Renal pelvis (tissue), 12 donors: ENCODE measurements around the gene PNPLA7. TPM values are rescaled to one million over a fixed set of nuclear protein-coding genes. Genes with fewer than 3 reads are reported as not detected.
"Not testable (repeated sequence)": the region's sequence is repeated elsewhere in the genome, so short reads cannot be mapped to it uniquely, and the experiment has no call there.

ENCODE experiments used
- DNase-seq: peaks from one replicate; pipeline ENCODE4 v3.0.0-alpha.2; 2013
- long read RNA-seq, 16 experiments: transcript quantifications; one replicate each; lab custom pipeline, GENCODE V29; 2026
- polyA plus RNA-seq, 3 donors: library from polyadenylated mRNA; unstranded; fragments of 120-200 nt; gene quantifications; one replicate each; pipeline ENCODE4 v1.2.1, GENCODE V29; 2013; ENCODE audit not compliant: insufficient read length in 3 of 3

Gene PNPLA7
- 1 to 10 TPM; 2.0 to 4.0 (median 3.1) TPM for polyA plus RNA-seq
- long read RNA-seq, donor 1, partial matches to known transcripts = 286 of 286 reads
- long read RNA-seq, donor 1, other reads (novel, unspliced or antisense) = 0 of 286 reads
- long read RNA-seq, donor 2, partial matches to known transcripts = 9 of 16 reads
- long read RNA-seq, donor 2, other reads (novel, unspliced or antisense) = 7 of 16 reads
- long read RNA-seq, donor 3 = 0 reads
- long read RNA-seq, donor 4 = 0 reads
- long read RNA-seq, donor 5 = 0 reads
- long read RNA-seq, donor 6 = 0 reads
- long read RNA-seq, donor 7, partial matches to known transcripts = 130 of 130 reads
- long read RNA-seq, donor 7, other reads (novel, unspliced or antisense) = 0 of 130 reads
- long read RNA-seq, donor 8 = 0 reads
- long read RNA-seq, donor 9 = 0 reads
- long read RNA-seq, donor 10, partial matches to known transcripts = 55 of 184 reads
- long read RNA-seq, donor 10, other reads (novel, unspliced or antisense) = 129 of 184 reads
- long read RNA-seq, donor 11 = 0 reads
- long read RNA-seq, donor 12 = 0 reads
- long read RNA-seq, donor 13 = 0 reads
- long read RNA-seq, donor 14 = 0 reads
- long read RNA-seq, donor 15, partial matches to known transcripts = 391 of 391 reads
- long read RNA-seq, donor 15, other reads (novel, unspliced or antisense) = 0 of 391 reads
- long read RNA-seq, donor 16 = 0 reads

DNA sequence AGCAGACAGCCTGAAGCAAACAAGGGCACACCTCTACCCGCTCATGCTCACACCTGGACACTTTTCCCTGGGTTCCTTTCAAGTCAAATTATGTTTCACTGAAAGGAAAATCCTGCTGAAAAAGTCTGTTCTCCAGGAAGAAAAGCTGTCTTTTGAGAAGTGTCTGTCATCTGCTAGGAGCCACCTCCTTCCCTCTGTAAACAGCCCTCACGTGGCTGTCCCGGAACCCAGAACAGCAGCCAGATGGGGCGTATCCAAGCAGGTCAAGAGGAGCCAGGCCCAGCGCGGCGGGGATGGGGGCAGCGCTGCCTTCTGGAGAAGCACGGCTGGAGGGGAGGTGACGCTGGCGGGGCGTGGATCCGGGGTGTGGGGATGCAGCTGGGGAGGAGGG is at the start of gene PNPLA7:
Gene PNPLA7, minus strand, starts transcription at position 172 of the 391 bp plus-strand sequence. CDS start 205 bp downstream, outside the sequence.
- peak; percentile 86 for DNase-seq

DNA sequence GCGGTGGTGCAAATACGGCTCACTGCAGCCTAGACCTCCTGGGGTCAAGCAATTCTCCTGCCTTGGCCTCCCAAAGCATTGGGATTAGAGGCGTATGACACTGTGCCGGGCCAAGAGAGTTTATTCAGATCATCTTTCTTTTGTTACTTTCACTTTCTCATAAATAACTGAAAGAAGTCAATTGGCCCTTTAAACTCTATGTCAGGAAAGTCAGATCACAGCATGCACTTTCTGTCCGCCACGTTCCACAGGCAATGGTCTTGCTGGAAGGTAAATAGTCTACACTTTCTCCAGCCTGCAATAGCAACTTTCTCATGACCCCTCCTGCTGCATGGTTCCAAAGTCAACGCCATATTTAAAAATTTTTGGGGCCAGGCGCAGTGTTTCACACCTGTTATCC is 48.7 kb upstream of the PNPLA7 start:
- DNase-seq = no peak

DNA sequence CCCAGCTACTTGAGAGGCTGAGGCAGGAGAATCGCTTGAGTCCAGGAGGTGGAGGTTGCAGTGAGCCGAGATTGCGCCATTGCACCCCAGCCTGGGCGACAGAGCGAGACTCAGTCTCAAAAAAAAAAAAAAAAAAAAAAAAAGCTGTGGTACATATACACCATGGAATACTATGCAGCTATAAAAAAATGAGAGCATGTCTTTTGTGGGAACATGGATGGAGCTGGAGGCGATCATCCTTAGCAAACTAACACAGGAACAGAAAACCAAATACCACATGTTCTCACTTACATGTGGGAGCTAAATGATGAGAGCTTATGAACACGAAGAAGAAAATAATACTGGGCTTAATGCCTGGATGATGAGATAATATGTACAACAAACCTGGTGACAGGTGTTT is 46.4 kb upstream of the PNPLA7 start:
- DNase-seq = not testable (repeated sequence)

DNA sequence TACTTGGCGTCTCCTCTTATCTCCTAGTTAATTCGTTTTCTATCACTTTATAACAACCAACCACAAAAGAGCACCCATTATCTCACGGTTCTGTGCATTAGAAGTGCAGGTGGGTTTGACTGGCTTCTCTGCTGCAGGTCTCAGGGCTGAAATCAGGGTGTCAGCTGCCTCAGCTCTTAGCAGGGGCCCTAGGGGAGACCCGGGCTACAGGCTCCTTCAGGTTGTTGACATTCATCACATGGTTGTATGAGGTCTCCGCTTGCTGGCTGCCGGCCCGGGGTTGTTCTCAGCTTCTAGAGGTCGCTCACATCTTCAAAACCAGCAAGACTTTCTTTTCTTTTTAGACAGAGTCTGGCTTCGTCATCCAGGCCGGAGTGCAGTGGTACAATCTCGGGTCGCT is 43.0 kb upstream of the PNPLA7 start:
- DNase-seq = no peak

DNA sequence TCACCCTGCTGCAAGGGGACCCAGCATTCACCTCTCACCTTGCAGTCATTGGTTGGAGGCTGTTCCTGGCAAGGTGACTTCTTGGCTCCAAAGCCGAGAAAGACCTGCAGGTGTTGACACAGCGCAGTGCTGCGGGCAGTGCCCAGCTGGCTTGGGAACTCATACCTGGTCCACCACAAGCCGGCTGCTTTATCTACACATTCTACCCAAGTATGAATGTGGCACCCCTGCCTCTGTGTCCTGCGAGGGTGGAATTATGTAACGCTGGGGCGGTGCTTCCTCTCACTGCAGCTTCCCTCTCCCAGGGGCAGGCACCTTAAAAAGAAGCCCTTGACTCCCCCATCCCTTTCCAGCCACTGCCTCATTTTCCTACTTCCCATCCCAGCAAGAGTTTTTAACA is 42.6 kb upstream of the PNPLA7 start:
- no peak for DNase-seq

DNA sequence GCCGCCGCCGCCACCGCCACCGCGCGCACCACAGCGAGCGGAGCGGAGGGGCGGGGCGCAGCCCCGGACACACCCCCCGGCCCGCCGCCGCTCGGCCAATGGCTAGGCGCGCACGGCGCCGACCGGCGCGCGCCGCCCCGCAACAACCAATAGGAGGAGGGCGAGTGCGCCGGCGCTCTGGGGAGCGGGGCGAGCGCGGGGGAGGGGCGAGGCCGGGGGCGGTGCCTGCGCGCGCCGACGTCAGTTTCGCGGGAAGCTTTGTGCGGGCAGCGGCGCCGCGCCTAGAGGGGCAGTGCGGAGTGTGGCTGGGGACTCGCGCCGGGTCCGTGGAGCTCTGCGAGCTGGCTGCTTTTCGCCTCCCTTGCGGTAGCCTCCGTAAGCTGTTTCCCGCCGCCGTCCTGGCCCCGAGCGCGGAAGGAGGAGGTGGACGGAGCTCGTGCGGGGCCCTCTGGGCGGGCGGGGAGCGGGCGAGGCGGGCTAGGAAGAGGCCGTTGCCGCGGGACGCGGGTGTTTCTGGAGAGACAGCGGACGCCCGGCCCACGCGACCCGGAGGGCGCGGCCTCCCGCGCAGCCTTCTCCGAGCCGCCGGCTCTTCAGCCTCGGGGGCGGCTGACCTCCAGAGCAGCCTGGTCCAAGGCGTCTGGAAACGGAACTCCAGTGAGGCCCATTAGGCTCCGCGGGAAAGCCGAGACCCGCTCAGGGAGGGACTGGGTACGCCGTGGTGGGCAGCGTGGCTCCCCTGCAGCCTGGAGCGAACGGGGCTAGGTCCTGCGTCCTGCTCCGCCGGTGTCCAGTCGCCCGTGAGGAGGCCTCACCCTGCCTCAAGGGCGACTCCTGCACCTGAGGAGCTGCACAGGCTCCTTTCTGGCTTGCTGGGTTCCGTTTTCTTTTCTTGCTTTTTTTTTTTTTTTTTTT is 40.5 kb upstream of the PNPLA7 start, which contains the start of gene ZMYND19:
Gene ZMYND19, minus strand, starts transcription at position 44 of the 915 bp plus-strand sequence. CDS start 249 bp downstream, outside the sequence.
- peak; percentile 89 for DNase-seq

DNA sequence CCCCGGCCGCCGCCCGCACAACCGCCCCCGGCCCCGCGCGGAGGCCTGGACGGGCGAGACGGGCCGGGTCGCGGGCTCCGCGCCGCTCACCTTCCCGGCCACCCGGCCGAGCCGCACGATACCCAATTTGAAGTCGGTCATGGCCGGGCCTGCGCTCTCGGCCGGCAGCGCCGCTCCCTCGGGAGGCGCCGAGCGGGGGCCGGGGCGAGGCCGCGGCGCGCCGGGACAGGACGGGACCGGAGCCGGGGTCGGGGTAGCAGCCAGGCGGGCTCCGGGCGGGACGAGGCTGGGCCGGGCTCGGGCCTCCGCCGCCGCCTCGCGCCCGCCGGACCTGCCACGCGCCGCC is 39.9 kb upstream of the PNPLA7 start:
- DNase-seq = no peak

DNA sequence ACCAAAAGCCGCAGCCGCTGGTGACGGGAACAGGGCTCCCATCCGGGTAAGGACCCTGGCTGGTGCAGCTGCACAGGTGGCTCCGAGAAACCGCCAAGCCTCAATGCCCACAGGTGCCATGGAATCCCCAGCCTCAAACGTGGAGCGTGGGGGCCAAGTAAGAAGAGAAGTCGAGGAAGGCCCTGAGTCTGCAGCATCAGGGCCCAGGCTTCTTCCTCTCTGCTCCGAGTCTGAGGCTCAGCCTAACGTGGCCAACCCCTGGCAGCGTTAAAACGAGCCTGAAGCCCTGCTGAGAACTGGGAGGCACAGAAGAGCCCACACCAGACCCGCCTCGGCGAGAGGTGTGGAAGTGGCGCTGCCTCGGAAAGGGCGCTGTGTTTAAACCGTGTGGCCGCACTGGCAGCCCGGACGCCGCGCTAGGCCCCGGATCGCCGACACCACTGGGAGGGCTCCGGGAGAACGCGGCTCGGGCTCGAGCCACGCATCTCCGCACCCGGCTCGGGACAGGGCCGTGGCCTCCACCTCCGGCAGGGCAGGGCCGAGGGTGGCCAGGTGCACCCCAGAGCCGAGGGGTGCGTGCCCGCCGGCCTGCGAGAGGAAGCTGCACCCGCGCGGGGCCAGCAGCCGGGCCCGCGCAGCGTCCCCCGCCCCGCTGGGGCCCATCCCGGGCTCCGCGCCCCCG is 39.4 kb upstream of the PNPLA7 start:
- no peak for DNase-seq

DNA sequence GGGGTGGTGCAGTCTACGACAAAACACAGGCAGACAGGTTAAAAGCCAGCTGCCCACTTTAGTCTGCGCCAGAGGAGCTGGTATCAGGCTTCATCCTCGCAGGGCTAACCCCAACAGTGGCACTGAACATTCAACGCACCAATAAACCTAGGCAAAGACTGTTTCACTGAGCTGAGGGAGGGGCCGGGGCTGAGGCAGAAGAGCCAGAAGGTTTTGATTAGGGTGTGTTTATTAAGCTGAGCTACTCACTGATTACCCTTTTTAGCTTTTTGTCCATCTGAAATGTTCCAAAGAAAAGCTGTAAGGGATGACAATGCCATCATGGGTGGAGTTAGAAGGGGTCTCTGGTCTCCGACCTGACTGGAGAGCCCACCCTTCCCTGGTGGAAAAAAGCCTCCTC is 38.7 kb upstream of the PNPLA7 start:
- no peak for DNase-seq

DNA sequence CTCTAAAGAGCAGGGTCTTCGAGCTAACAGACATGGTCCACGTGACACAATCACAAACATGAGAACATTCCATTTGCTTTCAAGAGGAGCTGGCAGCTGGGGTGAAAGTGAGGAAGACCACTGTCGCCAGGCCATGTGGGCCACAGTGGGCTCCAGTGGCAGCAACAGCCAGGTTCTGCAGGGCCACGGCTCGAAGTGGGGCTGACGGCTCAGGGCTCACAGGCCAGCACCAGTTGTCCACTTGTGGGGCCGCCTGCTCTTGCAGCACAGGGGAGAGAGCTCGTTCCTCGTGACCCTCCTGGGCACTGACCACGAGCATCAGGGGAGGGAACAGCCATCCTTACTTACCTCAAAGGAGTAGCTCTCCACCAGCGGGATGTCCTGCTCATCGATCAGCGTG is 38.1 kb upstream of the PNPLA7 start:
- DNase-seq = no peak

DNA sequence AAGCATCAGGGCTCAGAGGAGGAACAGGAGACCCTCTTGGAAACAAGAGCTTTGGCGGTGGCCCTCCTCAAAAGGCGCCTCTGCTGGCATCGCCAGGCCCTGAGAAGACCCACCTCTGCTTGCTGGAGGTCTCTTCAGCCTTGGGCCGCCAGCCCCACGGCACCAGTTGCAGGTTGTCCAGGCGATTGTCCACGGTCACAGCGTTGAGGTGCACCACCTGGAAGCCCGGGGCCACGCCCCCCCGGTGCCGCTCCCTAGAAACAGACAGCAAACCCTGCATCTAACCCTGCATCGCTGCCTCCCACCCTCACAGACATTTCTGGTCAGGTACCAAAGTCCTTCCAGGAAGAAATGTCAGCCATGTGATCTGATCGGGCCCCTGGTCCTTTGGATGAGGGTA is 36.7 kb upstream of the PNPLA7 start:
- DNase-seq = no peak

DNA sequence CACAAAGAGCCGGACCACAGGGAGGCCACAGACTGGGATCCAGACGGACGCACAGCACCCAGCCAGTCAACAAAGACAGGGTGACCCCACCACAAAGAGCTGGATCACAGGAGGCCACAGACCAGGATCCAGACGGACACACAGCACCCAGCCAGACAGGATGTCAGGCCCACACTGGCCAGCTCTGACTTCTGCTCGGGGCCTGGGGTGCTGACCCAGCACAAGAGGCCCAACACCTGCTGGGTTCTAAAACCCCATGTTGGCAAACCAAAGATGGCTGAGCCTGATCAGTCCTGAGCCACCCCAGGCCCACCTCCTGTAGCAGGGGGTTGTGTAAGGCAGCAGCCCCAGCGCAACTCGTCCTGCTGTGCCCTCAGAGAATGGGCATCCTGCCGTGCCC is 33.8 kb upstream of the PNPLA7 start:
- DNase-seq = no peak

DNA sequence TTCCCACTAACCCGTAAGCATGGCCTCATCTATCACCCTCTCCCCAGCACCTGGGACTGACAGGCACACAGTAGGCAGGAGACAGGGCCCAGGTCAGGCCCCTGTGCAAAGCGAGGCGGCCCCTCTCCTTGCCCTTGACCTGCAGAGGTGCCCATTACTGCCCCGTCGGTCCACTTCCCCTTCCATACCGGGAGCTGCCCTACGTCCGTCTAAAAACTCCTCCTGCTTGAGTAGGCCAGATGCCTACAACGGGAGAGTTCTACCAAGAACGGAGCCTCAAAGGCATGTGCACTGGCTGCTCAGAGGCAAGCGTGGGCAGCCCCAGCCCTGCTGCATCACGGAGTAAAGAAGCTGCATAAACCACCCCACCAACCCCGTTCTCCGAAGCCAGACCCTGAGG is 33.1 kb upstream of the PNPLA7 start:
- no peak for DNase-seq

DNA sequence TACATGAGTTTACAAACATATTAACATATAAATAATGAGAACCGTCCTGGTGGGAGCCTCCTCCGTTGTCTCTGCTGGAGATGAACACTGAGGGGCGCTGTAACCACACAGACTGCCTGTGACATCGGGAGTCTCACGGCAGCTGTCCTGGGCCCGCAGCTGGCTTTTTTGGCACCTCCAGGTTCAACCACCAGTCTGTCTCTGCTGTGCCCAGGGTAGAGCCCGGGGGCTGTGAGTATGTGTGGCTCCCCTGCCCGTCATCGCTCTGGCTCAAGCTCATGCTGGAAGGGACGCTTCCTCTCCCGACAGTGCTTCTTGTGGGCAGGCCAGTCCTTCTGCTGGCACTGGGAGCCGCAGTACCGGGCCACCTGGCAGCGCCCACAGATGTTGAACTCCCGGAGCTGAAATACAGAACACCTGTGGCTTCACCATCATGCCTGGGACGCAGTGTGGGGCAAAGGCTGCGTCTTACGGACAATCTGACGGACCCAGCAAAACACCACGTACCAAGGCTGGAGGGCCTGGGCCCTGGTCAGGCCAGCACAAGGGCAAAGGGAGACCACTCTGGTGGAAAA is 32.2 kb upstream of the PNPLA7 start:
- no peak for DNase-seq

DNA sequence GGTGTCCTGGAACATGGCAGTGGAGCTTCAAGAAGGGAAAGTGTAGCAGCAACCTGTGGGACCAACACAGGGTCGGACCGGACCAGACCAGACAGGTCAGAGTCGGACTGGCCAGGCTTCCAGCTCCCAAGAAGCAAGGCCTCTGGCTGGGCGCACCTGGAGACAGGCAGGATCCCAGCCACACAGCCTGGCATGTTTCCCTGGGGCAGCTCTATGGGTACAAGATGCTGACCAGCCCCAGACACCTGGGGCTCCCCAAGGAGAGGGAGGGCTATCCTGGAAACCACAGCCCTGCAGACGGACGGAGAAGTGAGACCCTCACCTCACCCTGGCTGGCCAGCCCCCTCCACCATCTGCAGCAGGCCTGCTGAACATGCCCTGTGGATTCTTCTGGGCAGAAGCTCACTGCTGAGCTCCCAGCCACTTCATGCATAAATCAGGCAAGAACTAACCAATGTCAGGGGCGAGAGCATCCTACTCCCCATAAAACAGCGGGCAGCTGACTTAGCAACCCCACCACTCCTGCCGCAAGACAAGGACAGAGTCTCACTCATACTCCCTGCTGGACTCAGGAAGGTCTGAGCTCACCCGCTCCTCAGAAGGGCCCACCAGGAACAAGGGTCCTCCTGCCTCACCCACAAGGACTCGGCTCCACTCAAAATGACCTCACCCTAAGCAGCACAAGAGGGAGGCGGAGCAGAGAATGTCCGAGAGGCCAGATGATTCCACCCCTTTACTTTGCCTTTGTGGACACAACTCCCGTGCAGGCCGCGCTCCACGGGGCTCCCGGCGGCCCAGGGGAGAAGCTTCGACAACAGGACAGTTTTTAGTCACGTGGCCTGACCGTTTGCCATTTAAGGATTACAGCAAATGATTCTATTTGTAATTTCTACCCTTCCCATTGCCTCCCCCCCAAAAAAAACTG is 31.4 kb upstream of the PNPLA7 start:
- no peak for DNase-seq

DNA sequence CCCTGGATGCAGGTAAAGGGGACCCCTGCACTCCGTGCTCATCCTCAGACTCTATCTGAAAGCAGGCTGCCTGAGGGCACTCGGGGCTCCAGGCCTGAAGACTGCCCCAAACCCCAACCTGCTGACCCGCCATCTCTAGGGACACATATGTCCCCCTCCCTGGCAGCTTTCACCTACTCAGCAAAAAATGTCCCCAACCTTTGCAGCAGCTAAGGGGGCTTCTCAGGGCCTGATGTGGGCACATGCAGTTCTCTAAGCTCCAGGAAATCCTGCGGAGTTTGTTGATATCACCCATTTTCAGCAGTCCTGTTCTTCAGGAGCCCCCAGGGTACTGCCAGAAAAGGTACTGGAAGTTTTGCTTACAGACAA is 30.7 kb upstream of the PNPLA7 start:
- no peak for DNase-seq

DNA sequence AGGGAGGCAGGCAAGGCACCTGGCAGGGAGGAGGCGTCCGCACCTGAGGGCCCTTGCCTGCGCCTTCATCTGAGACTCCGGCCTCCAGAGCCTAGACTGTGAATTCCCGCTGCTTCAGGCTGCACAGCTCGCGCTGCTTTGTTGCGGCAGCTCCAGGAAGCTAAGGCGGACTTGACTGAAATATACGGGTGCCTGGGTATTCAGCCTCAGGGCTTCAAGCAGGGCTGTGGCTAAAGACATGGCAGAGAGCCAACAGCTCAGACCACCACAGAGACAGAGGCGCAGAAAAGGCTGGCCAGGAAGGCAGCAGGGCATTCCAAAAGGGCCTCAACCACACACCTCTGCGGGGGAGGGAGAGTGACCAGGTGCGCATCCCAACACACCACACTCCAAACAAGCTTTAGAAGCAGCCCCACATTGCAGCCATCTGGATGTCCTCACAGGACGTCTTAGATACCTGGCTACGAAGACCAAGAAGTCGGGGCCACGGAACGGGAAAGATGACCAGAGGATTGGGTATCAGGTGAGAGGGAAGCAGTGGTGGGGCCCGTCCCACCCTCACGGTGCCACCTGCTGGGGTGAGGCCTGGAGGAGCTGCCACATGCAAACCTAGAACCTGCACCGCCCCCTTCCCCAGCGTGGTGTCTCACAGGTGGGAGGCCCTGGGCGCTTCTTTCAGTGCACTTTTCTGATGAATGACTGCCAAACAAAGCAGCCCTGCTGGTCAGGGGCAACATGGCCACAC is 30.2 kb upstream of the PNPLA7 start:
- DNase-seq = no peak

DNA sequence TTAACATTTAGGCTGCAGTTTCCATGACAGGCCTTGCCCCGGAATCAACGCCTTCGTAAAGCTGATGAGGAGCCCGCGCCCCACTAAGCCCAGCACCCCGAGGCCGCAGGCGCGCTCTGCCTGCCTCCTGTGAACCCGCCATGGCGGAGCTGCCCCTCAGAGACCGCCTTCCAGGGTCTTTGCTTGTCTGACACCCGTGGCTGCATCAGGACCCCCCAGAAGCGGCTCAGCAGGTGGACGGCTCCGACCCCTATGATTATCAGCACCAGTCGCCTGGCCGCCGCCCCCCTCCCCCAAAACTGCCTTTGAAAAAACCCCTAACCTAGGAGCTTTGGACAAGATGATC is 29.0 kb upstream of the PNPLA7 start:
- no peak for DNase-seq

DNA sequence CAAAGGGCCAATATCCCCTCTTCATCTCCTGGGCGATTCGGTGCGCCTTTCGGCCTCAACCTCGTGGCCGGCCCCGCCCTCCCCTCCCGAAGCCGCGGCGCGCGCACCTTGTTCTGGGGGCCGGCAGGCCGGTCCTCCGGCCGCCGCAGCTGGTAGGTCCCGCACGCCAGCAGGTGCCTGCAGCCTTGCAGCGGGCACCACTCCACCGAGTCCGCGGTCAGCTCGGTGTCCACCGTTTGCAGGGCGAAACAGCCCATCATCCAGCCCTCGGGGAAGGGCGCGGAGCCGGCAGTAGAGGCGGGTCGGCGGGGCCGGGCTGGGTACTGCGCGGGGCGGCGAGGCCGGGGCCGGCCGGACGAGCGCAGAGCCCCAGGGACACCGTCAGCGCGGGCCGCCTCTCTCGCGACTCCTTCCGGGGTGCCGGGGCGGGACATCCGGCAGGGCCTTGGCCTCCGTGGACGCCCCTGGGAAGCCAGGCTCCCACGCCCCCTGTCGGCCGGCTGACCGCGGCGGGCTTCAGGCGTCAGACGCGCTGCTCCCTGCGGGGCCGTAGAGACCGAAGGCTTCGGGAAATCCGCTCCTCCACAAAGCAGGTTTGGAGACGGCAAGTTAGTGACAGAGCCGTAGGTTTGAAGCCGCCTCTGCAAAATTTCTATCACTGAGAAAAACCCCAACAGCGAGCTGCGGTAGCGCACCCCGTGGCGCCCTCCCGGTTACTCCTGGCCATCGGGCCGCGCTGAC is 28.5 kb upstream of the PNPLA7 start, which contains the start of gene DPH7:
Gene DPH7, minus strand, starts transcription at position 408 of the 741 bp plus-strand sequence. Its CDS starts 148 bp downstream, at position 260.
- peak; percentile 92 for DNase-seq
